Heart right ventricle (tissue), 16 donors: ENCODE measurements around the gene CLRN2. TPM values are rescaled to one million over a fixed set of nuclear protein-coding genes. Genes with fewer than 3 reads are reported as not detected.

Experiments
- ATAC-seq, 8 donors: fragments of 200-7000 bp; cut with Tn5 transposase; one replicate each; pipeline ENCODE4 v1.9.1; 2020; ENCODE audit warnings: mild to moderate bottlenecking in 8 of 8, moderate library complexity in 8 of 8, moderate number of reproducible peaks in 1 of 8
- DNase-seq, 2 donors: peaks; one replicate each; pipeline ENCODE4 v3.0.0-alpha.2; 2020
- H3K27ac ChIP-seq, 10 donors: fragments of 200-600 bp; sonication (generic) in 2 of 10; one replicate each; pipeline versions ENCODE4 v1.5.0 to v1.8.0; 2020 to 2022; ENCODE audit warnings: mild to moderate bottlenecking in 3 of 10
- H3K27me3 ChIP-seq, 7 donors: fragments of 200-600 bp; one replicate each; pipeline ENCODE4 v1.8.0; 2021 to 2022; ENCODE audit warnings: mild to moderate bottlenecking in 2 of 7
- H3K36me3 ChIP-seq, 9 donors: fragments of 200-600 bp; sonication (generic) in 1 of 9; one replicate each; pipeline versions ENCODE4 v1.5.0 to v1.8.0; 2020 to 2022; ENCODE audit warnings: mild to moderate bottlenecking in 2 of 9
- H3K4me1 ChIP-seq, 9 donors: fragments of 200-600 bp; sonication (generic) in 1 of 9; one replicate each; pipeline versions ENCODE4 v1.5.0 to v1.8.0; 2020 to 2022; ENCODE audit warnings: mild to moderate bottlenecking in 4 of 9
- H3K4me3 ChIP-seq, 10 donors: fragments of 200-600 bp; sonication (generic) in 2 of 10; one replicate each; pipeline versions ENCODE4 v1.5.0 to v1.8.0; 2020 to 2022; ENCODE audit warnings: mild to moderate bottlenecking in 7 of 10, moderate library complexity in 2 of 10
- H3K9me3 ChIP-seq, 11 donors: fragments of 200-600 bp in 10 of 11; sonication (generic) in 2 of 11; one replicate each; pipeline versions ENCODE4 v1.5.0 to v1.8.0; 2013 to 2022; ENCODE audit warnings: mild to moderate bottlenecking in 2 of 11, control low read depth in 1 of 11, moderate library complexity in 1 of 11
- CTCF ChIP-seq, 9 donors: fragments of 200-600 bp; sonication (generic) in 2 of 9; IDR thresholded peaks; one replicate each; pipeline versions ENCODE4 v1.5.0 to v1.8.0; 2021 to 2022; ENCODE audit warnings: antibody characterized with exemption in 9 of 9, mild to moderate bottlenecking in 5 of 9, moderate library complexity in 1 of 9
- WGBS, 2 donors: extraction: QIAGEN DNeasy Blood & Tissue Kit; methylation state at CpG; one replicate each; pipeline ENCODE4 v1.1.7; 2013; ENCODE audit warnings: inconsistent platforms in 1 of 2; 5-methylcytosine and 5-hydroxymethylcytosine counted together
- intact Hi-C, 10 donors: fragments of 100-400 bp; cut with DNase I; formaldehyde crosslinking; loops; one replicate each; pipeline versions ENCODE4 v1.11.1 to v1.14.2; 2022
- polyA plus RNA-seq, 2 donors: library from polyadenylated mRNA; stranded (reverse); fragments of 200-250 nt; gene quantifications; one replicate each; pipeline ENCODE4 v1.2.3, GENCODE V29; 2013
- total RNA-seq, 10 donors: library from RNA; stranded (reverse); fragmentation: NEBNext Ultra II Directional in 3 of 10; extraction: Animal tissue kit (Norgen Biotek cat#: 25700) in 3 of 10; gene quantifications; one replicate each; pipeline versions ENCODE4 v1.2.1 to v1.2.4, GENCODE V29; 2021 to 2023
- donor health status: Arrhythmogenic right ventricular cardiomyopathy.
- donor health status: ischemic (EF 13 %, LVEDD 7.1; RV severe dilation, severe dysfunction).
- donor health status: healthy with polysubstance abuse.
- donor health status: DM: no; HTN: yes; CAD: no.
- donor health status: DM: no; HTN: no; CAD: no.
- donor health status: ischemic (EF 25% LVEDD 6.9; RV normal size, moderate dysfunction).
- donor health status: ischemic (EF 25% LVEDD 5.7; RV mildly dilated, moderate dysfunction).
- donor health status: healthy.
- donor health status: DM: yes; HTN: yes; CAD: no.
- donor health status: Ischemic cardiomyopathy.
- donor health status: ischemic (EF 35%, LVEDD 5.7; RV mildly dilated, moderate dysfunction).
- donor health status: nonischemic (EF 11% LVEDD 7.7; RV severe dilation, severe dysfunction).
- donor health status: DM: yes; HTN: yes; CAD: no.
- donor health status: PGD.
- donor health status: ischemic (EF 29% LVEDD 5.4; RV normal size, mild dysfunction).
- donor health status: nonischemic (EF 23%, LVEDD 6.1; RV moderate dilation, normal function).

Gene CLRN2
- total and polyA plus RNA-seq, 12 donors: not detected

- ATAC-seq: peak in 3 of 8 donors; percentile 27 to 61 (median 42)
- intact Hi-C loops: no loop called here
Observed at GRCh38 chr4:17526695-17527477, 11.9 kb downstream of the CLRN2 start.

DNA sequence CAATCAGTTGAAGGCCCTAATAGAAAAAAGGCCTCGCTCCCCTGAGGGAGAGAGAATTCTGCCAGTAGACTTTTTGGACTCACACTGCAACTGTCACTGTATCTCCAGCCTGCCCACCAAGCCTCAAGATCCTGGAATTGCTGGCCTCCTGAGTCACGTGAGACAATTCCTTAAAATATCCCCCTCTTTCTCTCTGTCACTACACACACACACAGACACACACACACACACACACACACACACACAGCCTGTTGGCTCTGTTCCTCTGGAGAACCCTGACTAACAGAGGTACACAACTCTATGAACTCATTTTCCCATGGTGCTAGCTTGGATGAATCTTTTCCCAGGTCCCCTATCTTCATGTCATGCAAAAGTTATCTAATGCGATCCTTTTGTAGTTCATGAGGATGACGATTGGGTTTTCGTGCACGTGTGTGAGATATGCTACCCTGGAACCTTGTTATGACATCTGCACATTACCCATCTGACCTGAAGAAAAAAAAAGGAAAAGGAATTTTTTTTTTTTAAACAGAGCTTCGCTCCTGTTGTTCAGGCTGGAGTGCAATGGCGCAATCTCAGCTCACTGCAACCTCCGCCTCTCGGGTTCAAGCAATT, 13.7 kb downstream of the CLRN2 start:
- intact Hi-C loops: no loop called here
- Histone ChIP-seq H3K27ac (no peak overlapping the region), H3K36me3 (no peaks in the 10 kb centered on the region), H3K27me3 (peaks cover 0 to 31% (median 6%) of the 10 kb centered on the region in 7 donors), H3K4me3 (no peak overlapping the region), H3K9me3 (no peaks in the 10 kb centered on the region), H3K4me1 (no peaks in the 10 kb centered on the region)
- no peak for TF ChIP-seq CTCF (IDR thresholded peaks at IDR 0.05)
- WGBS, 2 donors: 75 to 77% methylated on average over 10 of the region's 10 CpGs
- DNase-seq (no peak), ATAC-seq (peak in 1 of 8 donors; percentile 18)

More at GRCh38 chr4:17526695-17527477, 11.9 kb downstream of the CLRN2 start:
- Histone ChIP-seq H3K27me3 (peaks cover 0 to 31% (median 6%) of the 10 kb centered on the region in 7 donors), H3K4me1 (no peaks in the 10 kb centered on the region), H3K4me3 (no peak overlapping the region), H3K36me3 (no peaks in the 10 kb centered on the region), H3K27ac (no peak overlapping the region), H3K9me3 (no peaks in the 10 kb centered on the region)
- DNase-seq: peak in 1 of 2 donors; percentile 23
- no peak for TF ChIP-seq CTCF (IDR thresholded peaks at IDR 0.05)
- WGBS, 2 donors: 80 to 81% methylated on average over 27 of the region's 27 CpGs

GRCh38 chr4:17531538-17532285, 16.7 kb downstream of the CLRN2 start:
- no peaks in the 10 kb centered on the region for H3K36me3 ChIP-seq
- H3K4me1 ChIP-seq: no peaks in the 10 kb centered on the region
- H3K27ac ChIP-seq: no peak overlapping the region
- H3K4me3 ChIP-seq: no peak overlapping the region
- peaks cover 0 to 14% (median 4%) of the 10 kb centered on the region in 7 donors for H3K27me3 ChIP-seq
- intact Hi-C loops: no loop called here
- TF ChIP-seq CTCF (IDR thresholded peaks at IDR 0.05): no peak
- WGBS, 2 donors: 65 to 77% methylated on average over 8 of the region's 8 CpGs
- H3K9me3 ChIP-seq: no peaks in the 10 kb centered on the region
- DNase-seq (no peak), ATAC-seq (no peak)

DNA sequence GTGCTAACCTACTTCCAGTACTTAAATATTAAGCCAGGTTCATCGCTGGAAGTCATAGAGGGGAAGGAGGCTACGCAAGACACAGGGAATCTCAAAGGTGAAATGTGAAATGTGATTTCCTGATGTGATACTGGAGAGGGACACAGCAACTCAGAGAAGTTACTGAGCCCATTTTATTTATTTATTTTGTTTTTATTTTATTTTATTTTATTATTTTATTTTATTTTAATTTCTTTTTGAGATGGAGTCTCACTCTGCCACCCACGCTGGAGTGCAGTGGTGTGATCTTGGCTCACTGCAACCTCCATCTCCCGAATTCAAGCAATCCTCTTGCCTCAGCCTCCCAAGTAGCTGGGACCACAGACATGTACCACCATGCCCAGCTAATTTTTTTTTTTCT, 19.7 kb downstream of the CLRN2 start:
- no peak for ATAC-seq
- TF ChIP-seq CTCF (IDR thresholded peaks at IDR 0.05): no peak
- 94 to 98% methylated on average over 4 of the region's 4 CpGs for WGBS, 2 donors
- no peaks in the 10 kb centered on the region for H3K36me3 ChIP-seq
- no peaks in the 10 kb centered on the region for H3K9me3 ChIP-seq
- no peaks in the 10 kb centered on the region for H3K27me3 ChIP-seq
- no peaks in the 10 kb centered on the region for H3K4me1 ChIP-seq
- no peak for DNase-seq
- H3K4me3 ChIP-seq: no peak overlapping the region
- intact Hi-C loops: no loop called here
- H3K27ac ChIP-seq: no peak overlapping the region
